ENCODE results near the gene SEMA5A.

Gene SEMA5A

DNA sequence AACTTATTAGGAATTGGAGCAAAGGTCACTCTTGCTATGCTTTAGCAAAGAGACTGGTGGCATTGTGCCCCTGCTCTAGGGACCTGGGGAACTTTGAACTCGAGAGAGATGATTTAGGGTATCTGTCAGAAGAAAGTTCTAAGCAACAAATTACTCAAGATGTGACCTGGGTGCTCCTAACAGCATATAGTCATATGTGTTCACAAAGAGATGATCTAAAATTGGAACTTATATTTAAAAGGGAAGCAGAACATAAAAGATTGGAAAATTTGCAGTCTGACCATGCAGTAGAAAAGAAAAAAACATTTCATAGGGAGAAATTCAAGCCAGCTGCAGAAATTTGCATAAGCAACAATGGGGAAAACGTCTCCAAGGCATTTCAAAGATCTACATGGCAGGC is 68.3 kb downstream of the SEMA5A start:
- DNase-seq, result no peak
- H3K4me3 ChIP-seq (ENCODE audit: low read depth, low read length), result no peak overlapping the region
- no peaks in the 10 kb centered on the region for H3K27me3 ChIP-seq
- TF ChIP-seq, protein P1, sequence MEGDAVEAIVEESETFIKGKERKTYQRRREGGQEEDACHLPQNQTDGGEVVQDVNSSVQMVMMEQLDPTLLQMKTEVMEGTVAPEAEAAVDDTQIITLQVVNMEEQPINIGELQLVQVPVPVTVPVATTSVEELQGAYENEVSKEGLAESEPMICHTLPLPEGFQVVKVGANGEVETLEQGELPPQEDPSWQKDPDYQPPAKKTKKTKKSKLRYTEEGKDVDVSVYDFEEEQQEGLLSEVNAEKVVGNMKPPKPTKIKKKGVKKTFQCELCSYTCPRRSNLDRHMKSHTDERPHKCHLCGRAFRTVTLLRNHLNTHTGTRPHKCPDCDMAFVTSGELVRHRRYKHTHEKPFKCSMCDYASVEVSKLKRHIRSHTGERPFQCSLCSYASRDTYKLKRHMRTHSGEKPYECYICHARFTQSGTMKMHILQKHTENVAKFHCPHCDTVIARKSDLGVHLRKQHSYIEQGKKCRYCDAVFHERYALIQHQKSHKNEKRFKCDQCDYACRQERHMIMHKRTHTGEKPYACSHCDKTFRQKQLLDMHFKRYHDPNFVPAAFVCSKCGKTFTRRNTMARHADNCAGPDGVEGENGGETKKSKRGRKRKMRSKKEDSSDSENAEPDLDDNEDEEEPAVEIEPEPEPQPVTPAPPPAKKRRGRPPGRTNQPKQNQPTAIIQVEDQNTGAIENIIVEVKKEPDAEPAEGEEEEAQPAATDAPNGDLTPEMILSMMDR (IDR thresholded peaks at IDR 0.05; ENCODE audit: low read depth, low read length), result no peak
- H3K4me1 ChIP-seq, result no peaks in the 10 kb centered on the region
- no peaks in the 10 kb centered on the region for H3K36me3 ChIP-seq
- H3K9me3 ChIP-seq, result no peaks in the 10 kb centered on the region; the same call in 1 of the 2 replicates

- no peak for DNase-seq
- TF ChIP-seq, protein P1 (IDR thresholded peaks at IDR 0.05; ENCODE audit: low read depth, low read length), result no peak
- H3K9me3 ChIP-seq, result no peaks in the 10 kb centered on the region; the same call in 1 of the 2 replicates
- no peak overlapping the region for H3K4me3 ChIP-seq (ENCODE audit: low read depth, low read length)
- no peaks in the 10 kb centered on the region for H3K4me1 ChIP-seq
- H3K36me3 ChIP-seq, result no peaks in the 10 kb centered on the region
- no peaks in the 10 kb centered on the region for H3K27me3 ChIP-seq
Measured at GRCh38 chr5:9474219-9475002, 71.5 kb downstream of the SEMA5A start.

DNA sequence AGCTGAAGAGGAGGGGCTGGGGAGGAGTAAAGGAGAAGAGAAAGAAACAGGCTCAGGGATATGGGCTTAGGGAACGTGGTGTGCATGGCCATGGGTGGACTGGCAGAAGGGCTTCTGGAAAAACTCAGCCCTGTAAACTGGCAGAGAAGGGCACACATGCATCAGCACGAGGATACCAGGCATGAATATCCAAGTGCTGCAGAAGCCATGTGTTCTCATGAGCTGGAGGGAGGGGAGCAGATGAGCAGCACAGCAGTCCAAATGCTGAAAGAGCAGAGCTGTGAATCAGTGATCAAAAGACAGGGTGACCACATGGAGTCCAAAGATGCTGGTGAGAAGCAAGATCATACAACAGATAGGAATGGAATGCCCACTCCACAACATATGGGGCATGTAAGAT is 72.3 kb downstream of the SEMA5A start:
- no peak overlapping the region for H3K4me3 ChIP-seq (ENCODE audit: low read depth, low read length)
- no peak for DNase-seq
- H3K4me1 ChIP-seq, result no peaks in the 10 kb centered on the region
- H3K27me3 ChIP-seq, result no peaks in the 10 kb centered on the region
- no peaks in the 10 kb centered on the region; the same call in 1 of the 2 replicates for H3K9me3 ChIP-seq
- TF ChIP-seq, protein P1 (IDR thresholded peaks at IDR 0.05; ENCODE audit: low read depth, low read length), result no peak
- H3K36me3 ChIP-seq, result no peaks in the 10 kb centered on the region

DNA sequence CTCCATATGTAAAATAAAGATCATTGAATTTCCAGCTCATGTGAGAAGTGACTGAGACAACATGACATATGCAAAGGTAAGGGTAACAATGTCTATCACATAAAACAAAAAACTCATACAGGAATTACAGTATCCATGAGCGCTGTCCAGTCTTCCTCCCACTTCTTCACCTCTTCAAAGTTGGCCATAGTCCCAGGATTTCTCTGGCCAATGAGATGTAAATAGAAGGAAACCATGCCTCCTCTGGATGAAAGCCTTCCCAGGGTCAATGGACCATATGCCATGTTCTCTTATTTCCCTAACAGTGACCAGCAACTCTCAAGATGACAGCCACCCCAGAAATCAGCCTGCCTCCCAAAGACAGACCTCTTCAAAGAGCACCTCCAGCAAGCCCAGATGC is 75.5 kb downstream of the SEMA5A start:
- Histone ChIP-seq H3K36me3 (no peaks in the 10 kb centered on the region), H3K4me3 (ENCODE audit: low read depth, low read length) (no peak overlapping the region), H3K27me3 (no peaks in the 10 kb centered on the region), H3K4me1 (no peaks in the 10 kb centered on the region), H3K9me3 (no peaks in the 10 kb centered on the region)
- no peak for DNase-seq
- TF ChIP-seq, protein P1 (IDR thresholded peaks at IDR 0.05; ENCODE audit: low read depth, low read length), result no peak

DNA sequence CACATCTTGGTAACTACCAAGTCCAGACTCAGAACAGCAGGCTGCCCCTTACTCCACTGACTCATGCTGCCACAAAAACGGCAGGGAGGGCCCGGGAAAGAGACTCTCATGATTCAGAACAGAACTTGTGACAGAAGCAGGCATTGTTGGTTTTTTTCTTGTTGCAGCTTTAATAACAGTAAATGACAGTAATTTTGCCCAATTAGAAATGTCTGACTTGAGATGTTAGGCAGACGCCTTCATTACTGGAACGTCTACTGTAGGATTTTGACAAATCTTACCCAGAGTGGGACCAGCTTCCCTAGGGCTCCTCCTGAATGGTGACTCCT is 77.9 kb downstream of the SEMA5A start:
- TF ChIP-seq, protein P1 (IDR thresholded peaks at IDR 0.05; ENCODE audit: low read depth, low read length), result no peak
- Histone ChIP-seq H3K4me3 (ENCODE audit: low read depth, low read length) (no peak overlapping the region), H3K36me3 (no peaks in the 10 kb centered on the region), H3K27me3 (no peaks in the 10 kb centered on the region), H3K9me3 (no peaks in the 10 kb centered on the region), H3K4me1 (no peaks in the 10 kb centered on the region)
- no peak for DNase-seq

DNA sequence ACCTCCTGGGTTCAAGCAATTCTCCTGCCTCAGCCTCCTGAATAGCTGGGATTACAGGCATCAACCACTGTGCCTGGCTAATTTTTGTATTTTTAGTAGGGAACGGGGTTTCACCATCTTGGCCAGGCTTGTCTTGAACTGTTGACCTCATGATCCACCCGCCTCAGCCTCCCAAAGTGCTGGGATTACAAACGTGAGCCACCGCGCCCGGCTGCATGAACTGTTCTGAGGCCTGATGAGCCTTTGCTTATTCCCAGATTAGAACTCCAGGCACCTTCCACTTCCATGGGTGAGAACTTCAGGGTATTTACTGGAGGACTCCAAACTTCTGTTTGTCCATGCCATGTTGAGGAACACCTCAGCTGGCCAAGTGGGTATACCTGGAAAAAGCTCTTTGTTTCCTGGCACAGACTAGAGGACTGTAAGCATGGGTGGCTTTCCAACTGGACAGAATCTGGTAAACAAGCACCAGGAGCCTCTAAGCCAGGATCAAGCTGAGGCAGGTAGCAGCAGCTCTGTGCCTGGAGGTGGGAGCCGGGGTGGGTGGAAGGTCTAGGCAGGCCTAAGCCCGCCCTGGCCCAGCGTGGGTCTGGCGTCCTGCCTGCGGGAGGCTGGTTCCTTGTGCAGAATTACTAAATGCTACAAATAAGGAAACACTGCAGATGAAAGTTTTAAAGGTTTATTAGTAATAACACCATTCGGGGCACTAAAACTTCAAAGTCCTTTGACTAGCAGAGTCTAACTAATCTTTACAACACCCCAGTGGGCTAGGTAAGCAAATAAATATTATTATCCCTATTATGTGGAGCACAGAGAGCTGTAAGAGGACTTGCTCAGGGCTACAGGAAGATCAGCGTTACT is 78.4 kb downstream of the SEMA5A start:
- no peak overlapping the region for H3K4me3 ChIP-seq (ENCODE audit: low read depth, low read length)
- TF ChIP-seq, protein P1 (IDR thresholded peaks at IDR 0.05; ENCODE audit: low read depth, low read length), result no peak
- DNase-seq, result no peak
- no peaks in the 10 kb centered on the region for H3K9me3 ChIP-seq
- no peaks in the 10 kb centered on the region for H3K4me1 ChIP-seq
- H3K27me3 ChIP-seq, result no peaks in the 10 kb centered on the region
- no peaks in the 10 kb centered on the region for H3K36me3 ChIP-seq
